Stomach (tissue), 4 donors: ENCODE results near the gene RPSA.

Experiments used
- CTCF ChIP-seq, 7 experiments: fragments of 450-650 bp in 4 of 7; fragments of 200-600 bp in 3 of 7; sonication (generic) in 3 of 7; IDR thresholded peaks; one replicate each; pipeline ENCODE4 v1.5.1; 2016 to 2019; ENCODE audit warnings: antibody characterized with exemption in 7 of 7, control low read depth in 2 of 7, mild to moderate bottlenecking in 1 of 7
- EP300 ChIP-seq: sonication (generic); formaldehyde crosslinking; IDR thresholded peaks from one replicate; pipeline ENCODE4 v1.6.1; 2017; ENCODE audit warnings: antibody characterized with exemption
- POLR2AphosphoS5 ChIP-seq, 3 donors: sonication (generic); formaldehyde crosslinking; IDR thresholded peaks; one replicate each; pipeline ENCODE4 v1.6.1; 2016; ENCODE audit warnings: antibody characterized with exemption in 3 of 3

DNA sequence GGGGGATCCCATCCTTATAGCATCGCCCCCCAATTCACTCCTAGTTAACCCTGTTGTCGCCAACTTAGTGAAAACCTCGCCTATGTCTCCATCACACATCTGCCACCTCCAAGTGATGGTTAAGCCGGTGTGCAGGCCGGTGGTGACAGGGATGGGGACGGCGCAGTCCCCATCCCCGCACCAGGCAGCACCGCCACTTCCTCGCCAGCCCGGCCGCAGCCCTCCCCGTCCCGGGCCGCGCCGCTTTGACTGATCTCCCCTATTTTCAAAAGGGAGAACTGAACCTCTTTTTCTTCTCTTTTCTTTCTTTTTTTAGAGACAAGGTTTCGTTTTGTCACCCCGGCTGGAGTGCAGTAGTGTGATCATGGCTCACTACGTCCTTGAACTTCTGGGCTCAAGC, 49.6 kb downstream of the RPSA start:
- TF ChIP-seq CTCF (IDR thresholded peaks at IDR 0.05): no peak
- no peak for TF ChIP-seq EP300
- TF ChIP-seq POLR2AphosphoS5 (IDR thresholded peaks at IDR 0.05): no peak
